GM18520 (cell line): ENCODE results near the gene RAB15.

Experiments
- ATAC-seq: cut with Tn5 transposase; IDR thresholded peaks from one replicate; pipeline ENCODE4 v1.9.1; 2021; ENCODE audit not compliant: unreplicated experiment

Gene RAB15

GRCh38 chr14:64938972-64939816 is 32.9 kb downstream of the RAB15 start:
- ATAC-seq: no peak

DNA sequence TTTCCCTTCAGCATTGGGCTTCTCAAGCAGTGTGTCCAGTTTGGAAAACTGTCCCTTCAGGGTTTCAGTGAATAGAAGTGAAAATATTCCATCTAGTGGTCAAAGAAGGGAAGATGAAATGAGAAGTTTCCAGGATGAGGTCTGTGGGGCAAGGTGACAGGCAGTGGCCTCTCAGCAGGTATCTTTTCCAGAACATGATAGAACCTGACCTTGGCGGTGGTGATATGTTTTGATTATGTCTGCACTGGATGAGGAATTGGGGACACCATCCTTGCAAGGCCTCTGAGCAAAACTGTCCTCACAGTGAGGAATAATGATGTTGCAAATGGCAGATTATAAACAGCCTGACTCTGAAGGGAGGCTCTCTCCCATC is 34.3 kb downstream of the RAB15 start:
- ATAC-seq: no peak

- ATAC-seq: no peak
Observed at GRCh38 chr14:64937171-64937820, 34.8 kb downstream of the RAB15 start.

- ATAC-seq: no peak
Observed at GRCh38 chr14:64935508-64935907, 36.6 kb downstream of the RAB15 start.

GRCh38 chr14:64934338-64934929 is 37.7 kb downstream of the RAB15 start:
- ATAC-seq: no peak

GRCh38 chr14:64932231-64932630 is 39.9 kb downstream of the RAB15 start:
- no peak for ATAC-seq

- no peak for ATAC-seq
Observed at GRCh38 chr14:64931123-64931522, 41.0 kb downstream of the RAB15 start.

GRCh38 chr14:64930085-64930843 is 41.9 kb downstream of the RAB15 start:
- no peak for ATAC-seq

- ATAC-seq: no peak
Observed at GRCh38 chr14:64929014-64929359, 43.1 kb downstream of the RAB15 start.

- ATAC-seq: no peak
Observed at GRCh38 chr14:64928239-64929013, 43.7 kb downstream of the RAB15 start.

DNA sequence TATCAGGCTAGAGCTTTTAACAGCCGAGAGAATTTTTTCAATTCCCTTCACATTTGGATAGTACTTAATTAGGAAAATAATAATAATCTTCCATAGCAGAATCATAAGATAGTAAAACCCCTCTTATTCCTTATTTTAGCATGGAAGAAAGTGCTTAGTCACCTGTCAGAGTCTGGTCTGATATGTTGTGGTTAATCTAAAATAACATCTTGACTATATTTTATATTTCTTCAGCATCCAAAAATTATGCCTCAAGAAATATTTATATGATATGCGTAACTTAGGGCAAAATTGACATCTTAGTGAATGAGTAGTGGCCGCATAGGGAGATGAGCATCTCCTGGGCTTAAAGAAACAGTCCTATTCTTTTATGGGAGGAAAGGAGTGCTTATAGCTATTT is 45.1 kb downstream of the RAB15 start:
- ATAC-seq: no peak

GRCh38 chr14:64926398-64926995 is 45.6 kb downstream of the RAB15 start:
- no peak for ATAC-seq

DNA sequence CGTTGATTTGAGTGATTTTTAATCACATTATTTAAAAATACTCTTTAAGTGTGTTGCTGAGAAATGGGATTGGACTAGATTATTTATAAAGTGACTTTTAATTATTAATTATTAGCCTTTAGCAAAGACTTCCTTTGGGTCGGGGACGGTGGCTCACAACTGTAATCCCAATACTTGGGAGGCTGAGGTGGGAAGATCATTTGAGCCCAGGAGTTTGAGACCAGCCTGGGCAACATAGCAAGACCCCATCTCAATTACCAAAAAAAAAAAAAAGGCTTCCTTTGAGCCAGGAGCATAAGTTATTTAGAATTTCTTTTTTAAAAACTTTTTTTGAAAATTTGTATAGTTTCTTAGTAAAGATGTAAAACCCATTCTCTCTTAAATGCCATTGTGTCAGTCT is 49.1 kb downstream of the RAB15 start:
- no peak for ATAC-seq

GRCh38 chr14:64920465-64920864 is 51.7 kb downstream of the RAB15 start:
- no peak for ATAC-seq

DNA sequence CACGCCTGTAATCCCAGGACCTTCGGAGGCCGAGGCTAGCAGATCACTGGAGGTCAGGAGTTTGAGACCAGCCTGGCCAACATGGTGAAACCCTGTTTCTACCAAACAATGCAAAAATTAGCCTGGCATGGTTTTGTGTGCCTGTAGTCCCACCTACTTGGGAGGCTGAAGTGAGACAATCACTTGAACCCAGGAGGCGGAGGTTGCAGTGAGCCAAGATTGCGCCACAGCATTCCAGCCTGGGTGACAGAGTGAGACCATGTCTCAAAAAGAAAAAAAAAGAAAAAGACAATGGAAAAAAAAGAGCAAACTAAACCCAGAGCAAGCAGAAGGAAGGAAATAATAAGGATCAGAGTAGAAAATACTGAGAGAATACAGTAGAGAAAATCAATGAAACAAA is 52.5 kb downstream of the RAB15 start:
- no peak for ATAC-seq

DNA sequence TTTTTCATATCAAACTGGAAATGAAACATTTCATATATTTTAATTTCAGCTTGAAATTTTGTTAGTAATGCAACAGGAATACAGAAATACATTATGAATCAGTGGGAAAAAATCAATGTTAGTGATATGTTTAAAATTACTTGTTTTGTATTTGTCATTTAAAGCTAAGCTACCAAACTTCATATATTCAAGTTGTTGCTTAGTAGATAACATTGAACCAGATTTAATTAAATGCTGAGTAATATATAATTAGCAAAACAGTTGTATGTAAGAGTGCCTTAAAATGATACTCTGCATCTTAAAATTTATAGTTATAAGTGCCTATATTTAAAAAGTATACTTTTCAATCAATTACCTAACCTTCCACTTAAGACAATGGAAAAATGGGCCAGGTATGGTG is 52.9 kb downstream of the RAB15 start:
- ATAC-seq: no peak

- no peak for ATAC-seq
Observed at GRCh38 chr14:64918216-64918615, 53.9 kb downstream of the RAB15 start.

DNA sequence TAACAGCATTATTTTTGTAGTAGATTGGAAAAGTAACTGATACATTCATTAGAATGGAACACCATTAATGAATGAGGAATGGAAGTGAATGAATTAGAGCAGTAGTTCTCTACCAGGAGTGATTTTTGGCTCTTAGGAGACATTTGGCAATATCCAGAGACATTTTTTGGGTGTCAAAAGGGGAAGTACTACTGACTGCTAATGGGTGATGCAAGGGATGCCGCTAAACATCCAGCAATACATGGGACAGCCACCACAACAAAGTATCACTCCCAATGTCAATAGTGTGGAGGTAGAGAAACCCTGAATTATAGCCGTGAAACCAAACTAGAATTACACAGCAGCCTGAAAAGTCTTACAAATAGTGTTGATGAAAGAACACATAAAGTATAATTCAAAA is 56.3 kb downstream of the RAB15 start:
- no peak for ATAC-seq

DNA sequence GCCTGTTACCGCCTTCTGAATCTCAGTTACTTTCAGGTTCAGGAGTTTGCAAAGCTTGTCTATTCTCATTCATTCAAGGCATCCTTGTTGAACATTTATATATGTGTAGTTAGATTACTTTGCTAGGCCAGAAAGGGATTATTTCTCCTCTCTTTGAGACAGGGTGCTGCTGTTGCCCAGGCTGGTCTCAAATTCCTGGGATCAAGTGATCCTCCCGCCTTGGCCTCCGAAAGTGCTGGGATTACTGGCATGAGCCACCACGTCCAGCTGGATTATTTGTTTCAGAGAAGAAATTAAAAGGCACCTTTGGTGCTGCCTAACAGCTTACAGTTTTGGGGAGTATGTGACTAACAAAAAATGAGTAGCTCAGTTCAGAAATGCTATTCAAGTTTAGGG is 57.1 kb downstream of the RAB15 start:
- ATAC-seq: no peak

- ATAC-seq: peak; percentile 94
Observed at GRCh38 chr14:64914237-64915028, 57.7 kb downstream of the RAB15 start, which contains the start of gene CHURC1. Gene CHURC1 (plus strand): TSS chr14:64914455. CDS start chr14:64914496, 41 bp downstream.
